ENCODE measurements around the gene TFAP2E. TPM values are rescaled to one million over a fixed set of nuclear protein-coding genes. Genes with fewer than 3 reads are reported as not detected.

Gene TFAP2E
- total RNA-seq, 4 donors from 2014 or later: 3.2 to 9.0 (median 5.2) TPM

GRCh38 chr1:35570589-35571137, 2.5 kb upstream of the TFAP2E start:
- TF ChIP-seq EP300 (IDR thresholded peaks at IDR 0.05) (no peak), POLR2A (IDR thresholded peaks at IDR 0.05) (no peak), POLR2AphosphoS5 (IDR thresholded peaks at IDR 0.05) (no peak), CTCF (IDR thresholded peaks at IDR 0.05) (no peak)
- Histone ChIP-seq H3K4me1 (peaks cover 39% of the 10 kb centered on the region), H3K9me3 (no peaks in the 10 kb centered on the region), H3K36me3 (no peaks in the 10 kb centered on the region), H3K27ac (no peak overlapping the region), H3K27me3 (peaks cover 7% of the 10 kb centered on the region), H3K4me3 (no peak overlapping the region)
- WGBS: 82% methylated on average over 10 of the region's 10 CpGs
- no peak for DNase-seq (ENCODE audit: low spot score in 2 of 2)

- no peaks in the 10 kb centered on the region for H3K36me3 ChIP-seq
- 95% methylated on average over 8 of the region's 8 CpGs for WGBS
- peak; percentile 46 to 57 for DNase-seq (ENCODE audit: low spot score in 2 of 2)
- no peak for TF ChIP-seq POLR2A (IDR thresholded peaks at IDR 0.05)
- TF ChIP-seq EP300 (IDR thresholded peaks at IDR 0.05): no peak
- no peaks in the 10 kb centered on the region for H3K9me3 ChIP-seq
- H3K27me3 ChIP-seq: peaks cover 7% of the 10 kb centered on the region
- H3K27ac ChIP-seq: no peak overlapping the region
- no peak overlapping the region for H3K4me3 ChIP-seq
- H3K4me1 ChIP-seq: peaks cover 43% of the 10 kb centered on the region
These were observed 1.9 kb upstream of the TFAP2E start for GRCh38 chr1:35571263-35571662.

GRCh38 chr1:35572296-35572695, 818 bp upstream of the TFAP2E start:
- H3K4me1 ChIP-seq: peaks cover 54% of the 10 kb centered on the region
- no peak overlapping the region for H3K4me3 ChIP-seq
- no peak for DNase-seq (ENCODE audit: low spot score in 2 of 2)
- H3K36me3 ChIP-seq: no peaks in the 10 kb centered on the region
- H3K27ac ChIP-seq: no peak overlapping the region
- TF ChIP-seq POLR2A (IDR thresholded peaks at IDR 0.05) (no peak), POLR2AphosphoS5 (IDR thresholded peaks at IDR 0.05) (no peak), EP300 (IDR thresholded peaks at IDR 0.05) (no peak), CTCF (IDR thresholded peaks at IDR 0.05) (no peak)
- H3K27me3 ChIP-seq: peaks cover 13% of the 10 kb centered on the region
- no peaks in the 10 kb centered on the region for H3K9me3 ChIP-seq
- 68% methylated on average over 2 of the region's 2 CpGs for WGBS

- H3K4me3 ChIP-seq: peak overlapping the region; percentile 57
- peaks cover 59% of the 10 kb centered on the region for H3K4me1 ChIP-seq
- H3K9me3 ChIP-seq: no peaks in the 10 kb centered on the region
- peaks cover 13% of the 10 kb centered on the region for H3K27me3 ChIP-seq
- TF ChIP-seq POLR2AphosphoS5 (IDR thresholded peaks at IDR 0.05) (no peak), POLR2A (IDR thresholded peaks at IDR 0.05) (no peak), CTCF (IDR thresholded peaks at IDR 0.05) (no peak), EP300 (IDR thresholded peaks at IDR 0.05) (no peak)
- peak in 1 of 2 donors; percentile 68 for DNase-seq (ENCODE audit: low spot score in 2 of 2)
- H3K27ac ChIP-seq: no peak overlapping the region
- 54% methylated on average over 15 of the region's 48 CpGs for WGBS
- no peaks in the 10 kb centered on the region for H3K36me3 ChIP-seq
These were observed 1.1 kb downstream of the TFAP2E start for GRCh38 chr1:35574125-35574654.

- DNase-seq (ENCODE audit: low spot score in 2 of 2): peak in 1 of 2 donors; percentile 49
- Histone ChIP-seq H3K4me3 (no peak overlapping the region), H3K27me3 (peaks cover 13% of the 10 kb centered on the region), H3K27ac (no peak overlapping the region), H3K9me3 (no peaks in the 10 kb centered on the region), H3K4me1 (peaks cover 58% of the 10 kb centered on the region), H3K36me3 (no peaks in the 10 kb centered on the region)
- TF ChIP-seq CTCF (IDR thresholded peaks at IDR 0.05) (no peak), EP300 (IDR thresholded peaks at IDR 0.05) (no peak), POLR2A (IDR thresholded peaks at IDR 0.05) (no peak), POLR2AphosphoS5 (IDR thresholded peaks at IDR 0.05) (no peak)
- 76% methylated on average over 11 of the region's 30 CpGs for WGBS
These were observed 1.7 kb downstream of the TFAP2E start for GRCh38 chr1:35574655-35575415.

All from suprapubic skin (tissue), 4 donors.